CD14-positive monocyte (primary cell): ENCODE data around the gene TMEM218. TPM values are rescaled to one million over a fixed set of nuclear protein-coding genes. Genes with fewer than 3 reads are reported as not detected.

Experiments used
- DNase-seq, 3 donors: peaks; one replicate each; pipeline ENCODE4 v3.0.0-alpha.2; 2011 to 2022
- H2AFZ ChIP-seq: 2 replicates; pipeline ENCODE4 v1.6.0; 2012; ENCODE audit warnings: mild to moderate bottlenecking, low read depth, low read length, inconsistent platforms; ENCODE audit not compliant: insufficient read depth, poor library complexity, severe bottlenecking
- H3K27ac ChIP-seq, 2 donors: 1 replicate in 1 of 2; 2 replicates in 1 of 2; pipeline ENCODE4 v1.5.1; 2012 to 2013; ENCODE audit warnings: low read length in 2 of 2, control low read depth in 1 of 2, inconsistent platforms in 1 of 2, low read depth in 1 of 2, mild to moderate bottlenecking in 1 of 2
- H3K27me3 ChIP-seq, 2 donors: one replicate each; pipeline versions ENCODE4 v1.6.0 to v1.6.1; 2011 to 2013; ENCODE audit warnings: low read length in 2 of 2; ENCODE audit not compliant: control insufficient read depth in 2 of 2, insufficient read depth in 2 of 2
- H3K36me3 ChIP-seq, 2 donors: replicated peaks in 1 of 2; 1 replicate in 1 of 2; 2 replicates in 1 of 2; pipeline versions ENCODE4 v1.5.1 to v1.6.1; 2012 to 2013; ENCODE audit warnings: low read length in 2 of 2, control low read depth in 1 of 2, inconsistent platforms in 1 of 2, mild to moderate bottlenecking in 1 of 2; ENCODE audit not compliant: insufficient read depth in 2 of 2, control insufficient read depth in 1 of 2
- H3K4me1 ChIP-seq, 2 donors: 1 replicate in 1 of 2; 2 replicates in 1 of 2; pipeline versions ENCODE4 v1.5.1 to v1.6.1; 2012 to 2013; ENCODE audit warnings: low read length in 2 of 2, control low read depth in 1 of 2, inconsistent platforms in 1 of 2, mild to moderate bottlenecking in 1 of 2, moderate library complexity in 1 of 2; ENCODE audit not compliant: insufficient read depth in 2 of 2, control insufficient read depth in 1 of 2
- H3K4me2 ChIP-seq: replicated peaks from 2 replicates; pipeline ENCODE3; 2012; ENCODE audit warnings: low read length, moderate library complexity, mild to moderate bottlenecking; ENCODE audit not compliant: poor library complexity, severe bottlenecking; ENCODE audit errors: extremely low read depth
- H3K4me3 ChIP-seq, 3 experiments: fragments of 200-600 bp in 1 of 3; sonication (generic) in 1 of 3; replicated peaks in 1 of 3; 1 replicate in 2 of 3; 2 replicates in 1 of 3; pipeline ENCODE4 v1.5.1; 2011 to 2013; ENCODE audit warnings: low read length in 3 of 3, mild to moderate bottlenecking in 3 of 3, control low read depth in 2 of 3, low read depth in 2 of 3, inconsistent platforms in 1 of 3, moderate library complexity in 1 of 3
- H3K79me2 ChIP-seq: 2 replicates; pipeline ENCODE4 v1.6.0; 2012; ENCODE audit warnings: mild to moderate bottlenecking, control low read depth, inconsistent platforms, low read length, moderate library complexity; ENCODE audit not compliant: insufficient read depth
- H3K9ac ChIP-seq: 2 replicates; pipeline ENCODE4 v1.6.0; 2017; ENCODE audit warnings: low read length, mild to moderate bottlenecking; ENCODE audit not compliant: insufficient read depth, poor library complexity, severe bottlenecking
- H3K9me3 ChIP-seq, 2 donors: replicated peaks in 1 of 2; 1 replicate in 1 of 2; 2 replicates in 1 of 2; pipeline versions ENCODE4 v1.5.1 to v1.6.1; 2012 to 2013; ENCODE audit warnings: low read length in 2 of 2, control low read depth in 1 of 2; ENCODE audit not compliant: control insufficient read depth in 1 of 2, insufficient read depth in 1 of 2
- H4K20me1 ChIP-seq: 2 replicates; pipeline ENCODE4 v1.6.0; 2012; ENCODE audit warnings: mild to moderate bottlenecking, low read length, control low read depth, moderate library complexity; ENCODE audit not compliant: insufficient read depth
- H3K27ac Mint-ChIP-seq, 7 donors: one replicate each; pipeline ENCODE4 v1.8.0; 2020; ENCODE audit warnings: mild to moderate bottlenecking in 7 of 7, mixed read lengths in 7 of 7, moderate library complexity in 6 of 7, inconsistent platforms in 2 of 7
- H3K27me3 Mint-ChIP-seq, 3 donors: one replicate each; pipeline ENCODE4 v1.8.0; 2021 to 2022; ENCODE audit warnings: low read depth in 3 of 3, mild to moderate bottlenecking in 3 of 3, mixed read lengths in 3 of 3, moderate library complexity in 3 of 3, inconsistent platforms in 1 of 3
- H3K36me3 Mint-ChIP-seq, 2 donors: one replicate each; pipeline ENCODE4 v1.8.0; 2020; ENCODE audit warnings: mixed read lengths in 2 of 2, inconsistent platforms in 1 of 2, mild to moderate bottlenecking in 1 of 2
- H3K4me1 Mint-ChIP-seq: one replicate; pipeline ENCODE4 v1.8.0; 2020; ENCODE audit warnings: mild to moderate bottlenecking, mixed read lengths
- H3K4me3 Mint-ChIP-seq, 2 donors: one replicate each; pipeline ENCODE4 v1.8.0; 2020; ENCODE audit warnings: mild to moderate bottlenecking in 2 of 2, mixed read lengths in 2 of 2, moderate library complexity in 1 of 2
- H3K9me3 Mint-ChIP-seq, 7 donors: one replicate each; pipeline ENCODE4 v1.8.0; 2020 to 2022; ENCODE audit warnings: mixed read lengths in 7 of 7, mild to moderate bottlenecking in 6 of 7, moderate library complexity in 6 of 7, inconsistent platforms in 2 of 7
- WGBS: methylation state at CpG from one replicate; pipeline ENCODE4 v1.1.5; 2013; ENCODE audit warnings: missing lambda C conversion rate; ENCODE audit not compliant: insufficient coverage; 5-methylcytosine and 5-hydroxymethylcytosine counted together
- intact Hi-C, 2 donors: fragments of 100-400 bp; cut with micrococcal nuclease; formaldehyde crosslinking; loops; one replicate each; pipeline versions ENCODE4 v1.15.0 to v1.15.1; 2023
- polyA plus RNA-seq, 3 donors: library from polyadenylated mRNA; depleted of rRNA in 1 of 3; unstranded in 2 of 3; stranded (reverse) in 1 of 3; fragments of 300-500 nt in 2 of 3; fragments of >200 nt in 1 of 3; fragmentation: Illumina TruSeq in 2 of 3; gene quantifications; 1 replicate in 2 of 3; 2 replicates in 1 of 3; pipeline ENCODE4 v1.2.3, GENCODE V29; 2012 to 2021
- TF ChIP-seq, protein P1 (sequence below): fragments of 200-600 bp; IDR thresholded peaks from one replicate; pipeline ENCODE4 v1.8.0; 2022; ENCODE audit warnings: antibody characterized with exemption, mild to moderate bottlenecking

Gene TMEM218
- polyA plus RNA-seq, 3 donors = 40.3 to 57.7 (median 55.7) TPM

DNA sequence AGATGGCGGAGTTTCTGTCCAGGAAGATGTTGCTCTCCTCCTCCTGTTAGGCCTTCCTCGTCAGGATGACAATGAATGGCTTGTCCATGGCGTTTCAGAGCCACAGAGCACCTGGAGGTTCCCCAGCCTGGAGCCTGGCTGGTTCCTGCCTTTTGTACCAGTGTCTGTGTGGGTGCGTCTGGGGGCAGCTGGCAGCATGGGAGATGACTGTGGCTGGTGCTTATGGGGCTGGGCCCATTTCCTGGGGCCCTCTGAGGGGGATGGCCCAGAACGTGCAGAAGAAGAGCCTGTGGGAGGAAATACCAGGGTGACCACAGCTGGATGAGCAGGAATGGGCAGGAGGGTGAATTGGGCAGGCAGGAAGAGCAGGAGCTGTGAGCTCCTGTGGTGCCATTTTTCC is 41.6 kb downstream of the TMEM218 start:
- H3K9me3 ChIP-seq = no peaks in the 10 kb centered on the region
- H3K4me3 ChIP-seq = peak overlapping the region in 1 of 3 experiments; percentile 33
- Mint-ChIP-seq H3K4me3 (peak overlapping the region; percentile 24 to 73), H3K27me3 (peaks cover 0 to 5% (median 4%) of the 10 kb centered on the region in 3 donors), H3K27ac (peak overlapping the region; percentile 99 to 100 (median 99)), H3K36me3 (peaks cover 33 to 48% of the 10 kb centered on the region in 2 donors), H3K4me1 (peaks cover 90% of the 10 kb centered on the region), H3K9me3 (peaks cover 0 to 2% (median 0%) of the 10 kb centered on the region in 7 donors)
- no peaks in the 10 kb centered on the region for H3K27me3 ChIP-seq
- peak overlapping the region; percentile 98 to 99 for H3K27ac ChIP-seq
- H3K9ac ChIP-seq = peak overlapping the region; percentile 68
- intact Hi-C loops = loop anchor here (5.0 to 10.0 kb wide), 2 partner anchors 43 to 115 kb away; partner anchors contain the start of genes CCDC15 (in 1 of the 2) and TMEM218 (in 1 of the 2)
- 33% methylated on average over 3 of the region's 5 CpGs for WGBS
- peaks cover 71% of the 10 kb centered on the region for H3K79me2 ChIP-seq
- H3K4me2 ChIP-seq = peak overlapping the region; percentile 42
- peak; percentile 34 to 62 (median 42) for DNase-seq
- H3K4me1 ChIP-seq = peaks cover 88 to 96% of the 10 kb centered on the region in 2 donors
- H2AFZ ChIP-seq = peak overlapping the region; percentile 43
- TF ChIP-seq, protein P1, sequence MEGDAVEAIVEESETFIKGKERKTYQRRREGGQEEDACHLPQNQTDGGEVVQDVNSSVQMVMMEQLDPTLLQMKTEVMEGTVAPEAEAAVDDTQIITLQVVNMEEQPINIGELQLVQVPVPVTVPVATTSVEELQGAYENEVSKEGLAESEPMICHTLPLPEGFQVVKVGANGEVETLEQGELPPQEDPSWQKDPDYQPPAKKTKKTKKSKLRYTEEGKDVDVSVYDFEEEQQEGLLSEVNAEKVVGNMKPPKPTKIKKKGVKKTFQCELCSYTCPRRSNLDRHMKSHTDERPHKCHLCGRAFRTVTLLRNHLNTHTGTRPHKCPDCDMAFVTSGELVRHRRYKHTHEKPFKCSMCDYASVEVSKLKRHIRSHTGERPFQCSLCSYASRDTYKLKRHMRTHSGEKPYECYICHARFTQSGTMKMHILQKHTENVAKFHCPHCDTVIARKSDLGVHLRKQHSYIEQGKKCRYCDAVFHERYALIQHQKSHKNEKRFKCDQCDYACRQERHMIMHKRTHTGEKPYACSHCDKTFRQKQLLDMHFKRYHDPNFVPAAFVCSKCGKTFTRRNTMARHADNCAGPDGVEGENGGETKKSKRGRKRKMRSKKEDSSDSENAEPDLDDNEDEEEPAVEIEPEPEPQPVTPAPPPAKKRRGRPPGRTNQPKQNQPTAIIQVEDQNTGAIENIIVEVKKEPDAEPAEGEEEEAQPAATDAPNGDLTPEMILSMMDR = no peak
- H3K36me3 ChIP-seq = peaks cover 0 to 10% of the 10 kb centered on the region in 2 donors
- no peaks in the 10 kb centered on the region for H4K20me1 ChIP-seq

DNA sequence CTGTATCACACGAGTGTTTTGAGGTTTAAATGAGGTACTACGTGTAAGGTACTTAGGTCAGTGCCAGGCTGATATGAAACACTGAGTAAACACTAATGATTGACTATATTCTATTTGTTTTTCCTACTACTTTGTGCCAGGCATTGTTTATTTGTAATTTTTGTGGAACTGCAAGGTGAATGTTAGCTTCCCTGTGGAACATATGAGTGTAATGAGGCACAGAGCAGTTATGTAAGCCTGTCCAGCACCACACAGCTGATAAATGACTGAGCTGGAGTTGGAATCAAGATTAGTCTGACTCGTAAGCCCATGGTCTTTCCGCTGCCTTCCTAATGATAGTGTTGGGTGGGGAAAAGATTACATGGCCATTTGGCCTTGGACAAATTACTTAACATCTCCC is 42.4 kb downstream of the TMEM218 start:
- H4K20me1 ChIP-seq = no peaks in the 10 kb centered on the region
- H2AFZ ChIP-seq = no peak overlapping the region
- Mint-ChIP-seq H3K4me3 (no peak overlapping the region), H3K27ac (peak overlapping the region; percentile 99 to 100 (median 99)), H3K9me3 (peaks cover 0 to 2% (median 0%) of the 10 kb centered on the region in 7 donors), H3K27me3 (peaks cover 0 to 5% (median 5%) of the 10 kb centered on the region in 3 donors), H3K4me1 (peaks cover 91% of the 10 kb centered on the region), H3K36me3 (peaks cover 34 to 48% of the 10 kb centered on the region in 2 donors)
- no CpG with 5 or more reads among the region's 4 CpGs for WGBS
- H3K79me2 ChIP-seq = peaks cover 76% of the 10 kb centered on the region
- H3K36me3 ChIP-seq = peaks cover 0 to 6% of the 10 kb centered on the region in 2 donors
- H3K27me3 ChIP-seq = no peaks in the 10 kb centered on the region
- DNase-seq = peak in 2 of 3 donors; percentile 46 to 62
- H3K9me3 ChIP-seq = no peaks in the 10 kb centered on the region
- intact Hi-C loops = loop anchor here in 1 of 2 donors (10.0 kb wide), 1 partner anchor 114 kb away; the partner anchor contains the start of gene CCDC15
- peak overlapping the region; percentile 98 to 99 for H3K27ac ChIP-seq
- H3K4me1 ChIP-seq = peaks cover 89 to 96% of the 10 kb centered on the region in 2 donors
- H3K4me2 ChIP-seq = peak overlapping the region; percentile 42
- TF ChIP-seq, protein P1 = no peak
- H3K4me3 ChIP-seq = peak overlapping the region in 1 of 3 experiments; percentile 33
- H3K9ac ChIP-seq = peak overlapping the region; percentile 68
